Activated CD4-positive, alpha-beta T cell treated with anti-CD3 and anti-CD28 coated beads, Interleukin-2, amount 10 ng/mL, durations not matched to agents 24 days and 14 days (primary cell): Measurements from ENCODE around the gene TSPAN18. TPM values are rescaled to one million over a fixed set of nuclear protein-coding genes. Genes with fewer than 3 reads are reported as not detected.

ENCODE experiments used
- DNase-seq: peaks from one replicate; pipeline ENCODE4 v3.0.0; 2022
- H3K27ac Mint-ChIP-seq: one replicate; pipeline ENCODE4 v1.8.0; 2022; ENCODE audit warnings: mild to moderate bottlenecking, mixed read lengths
- H3K27me3 Mint-ChIP-seq: one replicate; pipeline ENCODE4 v1.8.0; 2022; ENCODE audit warnings: mixed read lengths
- H3K36me3 Mint-ChIP-seq: one replicate; pipeline ENCODE4 v1.8.0; 2022; ENCODE audit warnings: low read depth, mild to moderate bottlenecking, mixed read lengths
- H3K4me1 Mint-ChIP-seq: one replicate; pipeline ENCODE4 v1.8.0; 2021; ENCODE audit warnings: mixed read lengths
- H3K4me3 Mint-ChIP-seq: one replicate; pipeline ENCODE4 v1.8.0; 2022; ENCODE audit warnings: mild to moderate bottlenecking, moderate library complexity, mixed read lengths
- H3K9me3 Mint-ChIP-seq: one replicate; pipeline ENCODE4 v1.8.0; 2021; ENCODE audit warnings: mixed read lengths
- intact Hi-C: fragments of 100-400 bp; cut with micrococcal nuclease; formaldehyde crosslinking; loops from one replicate; pipeline ENCODE4 v1.15.1; 2023
- total RNA-seq: library from RNA; stranded (reverse); gene quantifications from 2 replicates; pipeline ENCODE4 v1.2.3, GENCODE V29; 2022

The TSPAN18 gene
- total RNA-seq, 1 donor from 2014 or later: 1.4 TPM

DNA sequence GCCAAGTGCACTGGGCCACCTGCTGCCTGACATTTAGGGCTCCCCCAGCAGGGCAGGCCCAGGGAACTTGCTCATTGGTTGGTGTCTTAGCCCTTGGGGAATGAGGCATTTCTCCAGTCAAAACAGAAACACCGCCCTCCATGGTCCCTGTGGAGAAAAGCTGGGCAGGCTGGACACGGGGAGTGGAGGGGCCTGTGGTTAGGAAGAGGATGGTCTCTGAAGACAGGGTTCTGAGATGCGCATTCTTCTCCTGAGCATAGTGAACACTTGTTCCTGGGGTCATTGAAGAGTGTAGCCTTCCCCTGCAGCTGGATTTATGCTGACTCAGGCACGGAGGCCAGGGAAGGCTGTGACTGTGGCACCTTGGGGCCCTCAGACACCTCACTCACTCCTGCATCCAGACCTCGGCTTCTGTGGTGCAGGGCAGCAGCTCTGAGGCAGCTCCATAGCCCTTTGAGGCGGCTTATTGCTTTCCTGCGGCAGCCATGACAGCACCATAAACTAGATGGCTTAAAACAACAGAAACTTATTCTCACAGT lies 8.2 kb downstream of the TSPAN18 start:
- Mint-ChIP-seq H3K27ac (no peak overlapping the region), H3K27me3 (peaks cover 6% of the 10 kb centered on the region), H3K36me3 (no peaks in the 10 kb centered on the region), H3K4me3 (no peak overlapping the region), H3K9me3 (no peaks in the 10 kb centered on the region), H3K4me1 (peaks cover 9% of the 10 kb centered on the region)
- no peak for DNase-seq
- intact Hi-C loops: no loop called here

DNA sequence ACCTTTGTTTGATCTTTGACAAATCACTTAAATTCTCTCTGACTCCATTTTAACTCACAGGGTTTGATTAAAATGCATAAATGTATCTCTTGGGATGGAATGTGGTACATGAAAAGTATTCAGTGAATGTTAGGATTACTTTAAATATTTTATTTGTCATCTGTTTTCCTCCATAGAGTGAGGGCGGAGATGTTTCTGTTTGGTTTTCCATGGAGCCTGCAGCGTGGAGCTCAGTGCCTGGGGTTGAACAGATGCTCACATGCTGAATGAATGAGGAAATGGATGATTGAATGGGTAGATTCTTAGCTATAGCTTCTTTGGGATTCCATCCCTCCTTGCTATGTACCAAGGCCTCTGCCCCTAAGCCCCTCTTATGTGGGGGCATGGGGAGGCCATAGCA lies 10.0 kb downstream of the TSPAN18 start:
- DNase-seq: no peak
- H3K4me3 Mint-ChIP-seq: no peak overlapping the region
- no peaks in the 10 kb centered on the region for H3K9me3 Mint-ChIP-seq
- intact Hi-C loops: no loop called here
- peaks cover 4% of the 10 kb centered on the region for H3K4me1 Mint-ChIP-seq
- no peaks in the 10 kb centered on the region for H3K36me3 Mint-ChIP-seq
- no peak overlapping the region for H3K27ac Mint-ChIP-seq
- no peaks in the 10 kb centered on the region for H3K27me3 Mint-ChIP-seq

DNA sequence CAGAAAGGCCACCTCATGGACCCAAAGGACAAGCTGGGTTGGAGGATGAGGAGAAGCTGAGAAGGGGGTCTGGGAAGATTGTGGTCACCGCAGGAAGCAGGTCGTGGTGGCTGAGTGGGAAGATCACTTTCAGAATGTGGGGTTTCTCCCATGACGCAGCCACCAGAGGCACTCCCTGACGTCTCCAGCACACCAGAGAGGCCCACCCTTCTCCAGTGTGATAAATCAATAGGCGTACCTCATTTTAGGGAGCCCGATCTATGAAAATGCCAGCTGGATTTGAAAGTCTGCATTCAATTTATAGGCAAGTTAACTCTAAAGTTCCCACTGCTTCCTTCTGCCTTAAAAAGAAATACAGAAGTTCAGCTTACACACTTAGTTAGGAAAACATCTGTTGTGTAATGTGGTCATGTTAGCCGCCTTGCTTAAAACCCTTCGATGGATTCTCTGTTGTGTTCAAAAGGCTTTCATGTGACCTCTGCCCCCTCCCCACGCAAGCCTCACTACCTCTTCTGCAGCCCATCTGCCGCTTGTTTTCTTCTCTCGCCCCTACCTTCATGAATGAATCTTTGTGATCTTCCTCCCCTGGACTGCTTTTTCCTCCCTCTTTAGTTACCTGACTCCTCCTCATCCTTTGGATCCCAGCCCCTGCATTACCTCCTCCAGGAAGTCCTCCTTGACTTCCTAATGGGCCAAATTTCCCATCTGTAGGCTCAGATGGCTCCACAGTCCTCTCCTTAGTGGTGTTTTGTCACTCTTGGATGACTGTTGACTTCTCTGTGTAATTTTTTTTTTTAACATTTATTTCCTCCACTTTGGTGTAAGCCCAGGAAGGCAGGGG lies 10.7 kb downstream of the TSPAN18 start:
- Mint-ChIP-seq H3K9me3 (no peaks in the 10 kb centered on the region), H3K27ac (no peak overlapping the region)

DNA sequence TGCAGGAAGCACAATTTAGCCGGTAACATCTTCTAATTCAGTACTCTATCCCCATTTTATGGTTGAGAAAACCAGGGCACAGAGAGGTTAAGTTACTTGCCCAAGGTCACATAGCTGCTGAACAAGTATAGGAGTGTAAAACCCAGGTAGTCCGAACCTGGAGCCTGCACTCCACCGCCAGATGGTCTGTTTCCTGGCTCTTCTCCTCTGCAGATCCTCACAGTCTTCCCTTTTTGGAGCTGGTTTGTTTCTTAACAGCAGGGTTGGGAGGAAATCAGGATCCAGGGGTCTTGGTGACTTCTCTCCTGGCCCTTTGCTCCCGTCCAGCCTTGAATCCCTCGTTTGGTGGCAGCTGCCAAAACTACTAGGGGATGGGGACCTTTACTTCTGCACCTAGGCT lies 12.0 kb downstream of the TSPAN18 start:
- Mint-ChIP-seq H3K4me3 (no peak overlapping the region), H3K9me3 (no peaks in the 10 kb centered on the region), H3K4me1 (peaks cover 4% of the 10 kb centered on the region), H3K27me3 (no peaks in the 10 kb centered on the region), H3K27ac (no peak overlapping the region), H3K36me3 (no peaks in the 10 kb centered on the region)
- intact Hi-C loops: no loop called here
- DNase-seq: no peak

More for the DNA sequence above, 10.7 kb downstream of the TSPAN18 start:
- intact Hi-C loops: no loop called here
- Mint-ChIP-seq H3K36me3 (no peaks in the 10 kb centered on the region), H3K4me1 (peaks cover 4% of the 10 kb centered on the region), H3K4me3 (no peak overlapping the region), H3K27me3 (no peaks in the 10 kb centered on the region)
- DNase-seq: no peak

DNA sequence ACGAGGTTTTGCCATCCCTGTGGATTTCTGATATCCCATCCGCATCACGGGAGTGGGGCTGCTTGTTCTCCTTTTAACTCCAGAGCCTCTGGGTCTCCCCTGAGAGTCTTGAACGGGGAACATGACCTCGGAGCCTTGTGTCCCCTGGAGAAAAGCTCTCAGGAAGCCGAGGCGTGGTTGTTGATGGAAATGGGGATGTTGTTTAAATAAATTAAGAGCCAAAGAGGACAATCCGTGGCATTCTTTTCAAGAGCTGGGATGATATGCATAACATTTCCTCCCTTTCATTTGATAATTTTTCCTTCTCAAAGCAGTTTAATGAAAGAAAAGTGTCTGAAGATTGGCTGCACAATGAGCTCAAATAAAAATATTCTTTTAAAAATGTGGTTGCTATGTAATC lies 14.2 kb downstream of the TSPAN18 start:
- no peak for DNase-seq
- Mint-ChIP-seq H3K9me3 (no peaks in the 10 kb centered on the region), H3K27me3 (no peaks in the 10 kb centered on the region), H3K4me1 (peaks cover 3% of the 10 kb centered on the region), H3K27ac (no peak overlapping the region), H3K4me3 (no peak overlapping the region), H3K36me3 (no peaks in the 10 kb centered on the region)
- intact Hi-C loops: no loop called here

DNA sequence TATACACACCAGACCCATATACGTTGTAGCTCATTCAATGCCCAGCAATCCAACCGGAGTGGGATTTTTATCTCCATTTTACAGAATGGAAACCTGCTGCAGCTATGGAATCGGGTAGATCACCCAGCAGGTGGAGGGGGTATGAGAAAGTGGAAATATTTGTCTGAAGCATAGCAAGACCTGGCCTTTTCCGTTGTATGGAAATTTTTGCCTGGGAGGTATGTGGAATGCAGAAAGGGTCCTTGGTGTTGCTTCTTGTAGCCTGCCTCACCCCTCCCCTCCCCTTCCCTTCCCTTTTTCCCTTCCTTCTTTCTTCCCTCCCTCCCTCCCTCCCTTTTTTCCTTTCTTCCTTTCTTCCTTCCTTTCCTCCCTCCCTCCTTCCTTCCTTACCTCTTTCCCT lies 15.2 kb downstream of the TSPAN18 start:
- no peak overlapping the region for H3K4me3 Mint-ChIP-seq
- H3K4me1 Mint-ChIP-seq: peaks cover 2% of the 10 kb centered on the region
- H3K9me3 Mint-ChIP-seq: no peaks in the 10 kb centered on the region
- H3K36me3 Mint-ChIP-seq: no peaks in the 10 kb centered on the region
- no peak for DNase-seq
- no peaks in the 10 kb centered on the region for H3K27me3 Mint-ChIP-seq
- intact Hi-C loops: no loop called here
- H3K27ac Mint-ChIP-seq: no peak overlapping the region

DNA sequence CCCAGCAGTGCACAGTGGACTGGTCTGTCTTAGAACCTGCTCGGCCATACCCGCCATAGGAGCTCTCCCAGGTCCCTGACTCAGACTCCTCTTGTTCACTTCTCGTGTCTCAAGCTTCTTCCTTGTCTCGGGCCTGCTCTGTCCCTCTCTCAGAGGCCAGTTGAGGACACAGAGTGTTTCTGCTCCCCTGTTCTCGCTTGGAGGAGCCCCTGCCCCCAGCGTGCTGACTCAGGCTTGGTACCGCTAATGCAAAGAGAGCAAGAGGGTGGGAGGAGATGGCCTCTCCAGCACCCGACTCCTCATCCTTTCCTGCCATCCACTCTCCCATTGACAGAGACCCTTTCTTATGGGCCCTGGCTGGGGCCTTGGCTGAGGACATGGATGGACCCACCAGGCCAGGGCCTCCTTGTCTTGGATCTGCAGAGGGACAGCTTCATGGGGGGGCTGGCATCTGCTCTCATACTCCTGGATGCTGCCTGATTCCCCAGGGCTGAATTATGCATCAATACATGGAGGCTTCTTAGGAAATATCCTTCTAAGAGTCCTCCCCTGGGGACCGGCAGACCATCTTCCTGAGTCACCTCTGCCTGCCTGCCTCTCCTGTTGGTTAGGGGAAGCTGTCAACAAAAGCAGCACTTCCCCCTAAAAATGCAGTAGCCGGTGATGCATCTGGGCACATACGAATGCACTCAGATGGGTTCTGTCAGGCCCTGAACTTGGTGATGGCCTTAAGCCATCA lies 15.9 kb downstream of the TSPAN18 start:
- Mint-ChIP-seq H3K27ac (no peak overlapping the region), H3K4me1 (peaks cover 6% of the 10 kb centered on the region), H3K9me3 (no peaks in the 10 kb centered on the region), H3K4me3 (no peak overlapping the region), H3K27me3 (no peaks in the 10 kb centered on the region), H3K36me3 (no peaks in the 10 kb centered on the region)
- DNase-seq: no peak
- intact Hi-C loops: no loop called here

DNA sequence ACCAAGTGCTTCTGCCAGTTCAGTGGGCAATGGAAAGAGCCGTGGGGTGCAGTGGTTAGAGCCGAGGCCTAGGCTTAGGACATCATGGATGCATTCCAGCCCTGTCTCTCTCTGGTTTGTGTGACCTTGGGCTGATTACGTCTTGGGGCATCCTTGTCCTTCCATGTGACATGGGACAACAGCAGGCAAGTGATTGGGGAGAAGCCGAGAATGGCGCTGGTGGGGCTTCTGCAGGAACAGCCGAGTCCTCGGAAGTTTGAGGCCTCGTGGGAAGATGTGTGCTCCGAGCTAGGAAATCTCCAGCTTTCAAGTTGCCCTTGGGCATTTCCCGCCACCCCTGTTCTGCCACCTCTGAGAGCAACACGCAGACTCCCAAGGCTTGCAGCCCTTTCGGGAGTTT lies 16.6 kb downstream of the TSPAN18 start:
- intact Hi-C loops: no loop called here
- H3K4me3 Mint-ChIP-seq: no peak overlapping the region
- H3K27ac Mint-ChIP-seq: no peak overlapping the region
- no peak for DNase-seq
- no peaks in the 10 kb centered on the region for H3K27me3 Mint-ChIP-seq
- H3K36me3 Mint-ChIP-seq: no peaks in the 10 kb centered on the region
- H3K9me3 Mint-ChIP-seq: no peaks in the 10 kb centered on the region
- peaks cover 8% of the 10 kb centered on the region for H3K4me1 Mint-ChIP-seq

DNA sequence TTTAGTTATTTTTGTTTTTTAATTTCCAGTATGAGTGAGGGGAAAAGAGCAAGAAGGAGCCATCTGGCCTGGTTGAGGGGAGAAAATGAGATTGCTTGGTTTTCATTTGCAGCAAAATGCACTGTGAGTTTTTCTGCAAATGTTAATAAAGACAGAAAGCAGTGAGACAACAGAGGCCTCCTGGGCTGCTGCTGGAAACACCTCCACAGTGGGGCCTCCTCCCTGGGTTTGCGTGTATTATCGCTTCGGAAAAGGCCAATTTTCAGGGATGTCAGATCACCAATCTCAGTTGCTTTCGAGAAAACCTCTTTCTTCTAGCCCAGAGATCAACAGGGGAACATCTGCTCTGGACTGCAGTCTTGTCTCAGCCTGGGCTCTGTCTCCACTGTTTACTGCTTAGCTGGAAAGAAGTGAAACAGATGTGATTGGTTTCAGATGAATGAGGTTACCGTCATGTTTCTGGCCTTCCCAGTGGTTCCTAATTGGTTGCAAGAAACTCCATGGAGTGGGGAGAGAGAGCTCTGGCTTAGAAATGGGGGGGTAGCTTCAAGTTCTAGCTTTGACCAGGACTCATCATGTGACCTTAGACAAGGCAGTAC lies 17.3 kb downstream of the TSPAN18 start:
- DNase-seq: no peak
- H3K27ac Mint-ChIP-seq: no peak overlapping the region
- intact Hi-C loops: no loop called here
- H3K9me3 Mint-ChIP-seq: no peaks in the 10 kb centered on the region
- H3K4me3 Mint-ChIP-seq: no peak overlapping the region
- H3K4me1 Mint-ChIP-seq: peaks cover 8% of the 10 kb centered on the region
- H3K27me3 Mint-ChIP-seq: no peaks in the 10 kb centered on the region
- H3K36me3 Mint-ChIP-seq: no peaks in the 10 kb centered on the region

DNA sequence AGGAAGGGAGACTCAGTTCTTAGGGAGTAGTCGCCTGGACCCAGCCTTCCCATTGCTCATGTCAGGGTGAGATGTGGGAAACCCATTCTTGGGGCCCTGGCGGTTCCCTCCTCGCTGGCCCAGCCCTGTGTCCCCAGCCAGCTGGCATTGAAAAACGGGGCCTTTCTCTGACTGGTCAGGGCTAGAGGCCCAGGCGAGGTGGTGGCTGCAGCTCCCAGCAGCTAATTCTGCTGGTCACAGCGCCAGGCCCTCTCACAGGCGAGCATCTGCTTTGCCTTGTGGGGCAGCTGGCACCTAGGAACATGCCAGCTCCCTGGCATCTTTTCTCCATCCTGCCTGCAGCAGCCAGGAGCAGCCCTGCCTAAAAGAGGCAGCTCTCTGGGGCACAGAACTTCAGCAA lies 20.1 kb downstream of the TSPAN18 start:
- Mint-ChIP-seq H3K27ac (no peak overlapping the region), H3K4me1 (peaks cover 8% of the 10 kb centered on the region), H3K9me3 (no peaks in the 10 kb centered on the region), H3K4me3 (no peak overlapping the region), H3K27me3 (no peaks in the 10 kb centered on the region), H3K36me3 (no peaks in the 10 kb centered on the region)
- no peak for DNase-seq
- intact Hi-C loops: no loop called here

DNA sequence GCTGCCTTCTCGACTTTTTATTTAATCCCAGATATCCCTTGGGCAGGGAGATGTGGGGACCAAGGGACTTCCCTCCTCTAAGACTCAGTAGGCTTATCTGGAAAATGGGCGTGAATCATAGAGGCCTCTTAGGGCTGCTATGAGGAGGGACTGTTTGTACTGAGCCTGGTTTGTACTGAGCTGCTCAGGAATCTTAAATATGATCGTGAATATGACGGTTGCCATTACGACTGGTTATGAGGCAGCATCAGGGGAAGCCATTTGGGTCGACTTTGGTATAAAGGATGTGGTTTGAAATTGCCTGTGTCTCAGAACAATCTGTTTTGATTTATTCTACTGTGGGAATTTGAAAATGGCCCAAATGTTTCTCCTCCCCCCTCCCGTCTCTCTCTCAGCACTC lies 20.6 kb downstream of the TSPAN18 start:
- Mint-ChIP-seq H3K36me3 (no peaks in the 10 kb centered on the region), H3K4me1 (peaks cover 8% of the 10 kb centered on the region), H3K27ac (no peak overlapping the region), H3K4me3 (no peak overlapping the region), H3K27me3 (no peaks in the 10 kb centered on the region), H3K9me3 (no peaks in the 10 kb centered on the region)
- intact Hi-C loops: no loop called here
- DNase-seq: no peak

DNA sequence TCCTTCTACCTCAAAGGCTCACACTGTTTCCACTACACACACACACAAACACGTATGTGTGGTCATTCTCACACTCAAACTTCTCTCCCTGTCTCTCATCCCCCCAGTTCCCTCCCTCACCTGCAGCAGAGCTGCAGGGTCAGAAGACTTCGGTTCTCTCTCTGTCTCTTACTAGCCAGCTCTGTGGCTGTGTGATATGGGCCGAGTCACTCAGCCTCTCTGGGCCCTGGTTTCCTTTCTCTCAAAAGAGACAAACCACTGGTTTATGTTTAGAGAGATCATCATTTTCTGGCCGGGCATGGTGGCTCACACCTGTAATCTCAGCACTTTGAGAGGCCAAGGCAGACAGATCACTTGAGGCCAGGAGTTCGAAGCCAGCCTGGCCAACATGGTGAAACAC lies 21.1 kb downstream of the TSPAN18 start:
- H3K36me3 Mint-ChIP-seq: no peaks in the 10 kb centered on the region
- intact Hi-C loops: no loop called here

DNA sequence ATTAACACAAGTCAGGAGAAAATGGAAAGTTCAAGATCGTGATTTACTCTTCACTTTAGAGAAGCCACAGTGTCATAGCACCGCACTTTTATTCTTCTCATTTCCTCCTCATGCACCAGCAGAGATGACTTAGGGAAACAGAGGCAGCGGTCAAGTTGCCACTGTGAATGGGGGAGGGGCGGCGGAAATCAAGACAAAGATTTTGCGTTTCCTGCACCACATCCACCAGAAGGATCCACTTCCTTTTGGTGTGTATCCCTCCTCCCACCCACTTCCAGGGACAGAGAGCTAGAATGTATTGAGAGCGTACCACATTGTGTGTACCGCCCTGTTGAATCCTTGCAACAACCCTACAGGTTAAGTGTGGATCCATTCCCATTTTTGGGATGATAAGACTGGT lies 21.8 kb downstream of the TSPAN18 start:
- H3K9me3 Mint-ChIP-seq: no peaks in the 10 kb centered on the region
- H3K36me3 Mint-ChIP-seq: no peaks in the 10 kb centered on the region
- no peak overlapping the region for H3K4me3 Mint-ChIP-seq
- no peaks in the 10 kb centered on the region for H3K27me3 Mint-ChIP-seq
- peaks cover 8% of the 10 kb centered on the region for H3K4me1 Mint-ChIP-seq
- no peak overlapping the region for H3K27ac Mint-ChIP-seq
- intact Hi-C loops: no loop called here
- no peak for DNase-seq

More for the DNA sequence above, 21.1 kb downstream of the TSPAN18 start:
- no peaks in the 10 kb centered on the region for H3K9me3 Mint-ChIP-seq
- H3K27ac Mint-ChIP-seq: no peak overlapping the region
- H3K27me3 Mint-ChIP-seq: no peaks in the 10 kb centered on the region
- DNase-seq: no peak
- peaks cover 8% of the 10 kb centered on the region for H3K4me1 Mint-ChIP-seq
- no peak overlapping the region for H3K4me3 Mint-ChIP-seq

DNA sequence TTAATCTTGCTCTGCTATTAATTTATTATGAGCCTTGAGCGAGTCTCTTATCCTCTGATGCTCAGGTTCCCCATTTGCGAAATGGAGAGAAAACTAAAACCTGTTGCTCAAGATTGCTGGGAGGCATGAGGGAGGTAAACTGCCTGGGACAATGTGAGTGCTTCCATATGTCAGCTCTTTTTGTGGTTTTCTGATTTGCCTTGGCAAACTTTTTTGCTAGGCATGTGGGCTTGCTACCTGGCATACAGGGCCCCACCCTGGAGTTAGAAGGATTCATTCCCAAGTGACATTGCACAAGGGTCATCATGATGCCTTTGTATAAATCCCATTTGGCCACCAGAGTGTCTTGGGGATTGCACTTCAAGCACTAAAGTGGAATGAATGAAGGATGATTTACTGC lies 22.4 kb downstream of the TSPAN18 start:
- H3K4me1 Mint-ChIP-seq: peaks cover 8% of the 10 kb centered on the region
- intact Hi-C loops: no loop called here
- no peak overlapping the region for H3K27ac Mint-ChIP-seq
- no peak for DNase-seq
- no peak overlapping the region for H3K4me3 Mint-ChIP-seq
- no peaks in the 10 kb centered on the region for H3K9me3 Mint-ChIP-seq
- H3K36me3 Mint-ChIP-seq: no peaks in the 10 kb centered on the region
- no peaks in the 10 kb centered on the region for H3K27me3 Mint-ChIP-seq
